DND-41 (cell line): ENCODE data around the gene GYS2.

Source experiments
- ATAC-seq: fragments of 200-7000 bp; cut with Tn5 transposase; 3 replicates; pipeline ENCODE4 v1.9.1; 2021; ENCODE audit warnings: low read depth; ENCODE audit not compliant: insufficient read depth
- DNase-seq: peaks from one replicate; pipeline ENCODE4 v3.0.0-alpha.2; 2020
- H2AFZ ChIP-seq: 2 replicates; pipeline ENCODE4 v1.6.0; 2012; ENCODE audit warnings: low read depth, low read length
- H3K27ac ChIP-seq: 2 replicates; pipeline ENCODE4 v1.5.1; 2012; ENCODE audit warnings: low read length, inconsistent platforms
- H3K27me3 ChIP-seq: fragments of 200-600 bp; sonication (generic); 2 replicates; pipeline ENCODE4 v1.6.0; 2012; ENCODE audit warnings: low read length, mild to moderate bottlenecking, inconsistent platforms; ENCODE audit not compliant: insufficient read depth, poor library complexity
- H3K36me3 ChIP-seq: 2 replicates; pipeline ENCODE4 v1.5.1; 2012; ENCODE audit warnings: low read length, inconsistent platforms; ENCODE audit not compliant: insufficient read depth
- H3K4me1 ChIP-seq: 2 replicates; pipeline ENCODE4 v1.5.1; 2012; ENCODE audit warnings: mild to moderate bottlenecking, low read length; ENCODE audit not compliant: insufficient read depth
- H3K4me2 ChIP-seq: 2 replicates; pipeline ENCODE4 v1.6.0; 2012; ENCODE audit warnings: mild to moderate bottlenecking, moderate library complexity, low read length, inconsistent platforms; ENCODE audit not compliant: insufficient read depth
- H3K4me3 ChIP-seq, 2 experiments: fragments of 200-600 bp in 1 of 2; shearing (Covaris generic) in 1 of 2; 2 replicates each; pipeline ENCODE4 v1.5.1; 2012 to 2016; ENCODE audit warnings: inconsistent platforms in 2 of 2, low read length in 2 of 2, mild to moderate bottlenecking in 2 of 2, low read depth in 1 of 2, moderate library complexity in 1 of 2
- H3K79me2 ChIP-seq: 2 replicates; pipeline ENCODE4 v1.6.0; 2012; ENCODE audit warnings: low read length, inconsistent platforms; ENCODE audit not compliant: insufficient read depth
- H3K9ac ChIP-seq: 2 replicates; pipeline ENCODE4 v1.6.0; 2012; ENCODE audit warnings: low read depth, mild to moderate bottlenecking, inconsistent platforms, low read length, moderate library complexity
- H3K9me3 ChIP-seq: 2 replicates; pipeline ENCODE4 v1.5.1; 2012; ENCODE audit warnings: low read length, moderate library complexity, mild to moderate bottlenecking, inconsistent platforms; ENCODE audit not compliant: insufficient read depth, severe bottlenecking
- H4K20me1 ChIP-seq: 2 replicates; pipeline ENCODE4 v1.6.0; 2012; ENCODE audit warnings: low read length; ENCODE audit not compliant: insufficient read depth
- CTCF ChIP-seq: IDR thresholded peaks from 2 replicates; pipeline ENCODE4 v1.5.1; 2012; ENCODE audit warnings: borderline replicate concordance, low read length, moderate library complexity, mild to moderate bottlenecking; ENCODE audit not compliant: poor library complexity, severe bottlenecking; ENCODE audit errors: extremely low read depth
- EZH2 ChIP-seq: IDR thresholded peaks from 3 replicates; pipeline ENCODE4 v1.6.1; 2012; ENCODE audit warnings: borderline replicate concordance, low read depth, mild to moderate bottlenecking, moderate library complexity, low read length, inconsistent platforms; ENCODE audit not compliant: severe bottlenecking

The GYS2 gene

GRCh38 chr12:21638054-21638891, 33.6 kb upstream of the GYS2 start:
- H3K4me1 ChIP-seq, result 0 out of 2 replicates have a peak, but pooled peaks cover 3% of the 10 kb centered on the region
- H3K36me3 ChIP-seq, result peaks cover 90% of the 10 kb centered on the region
- H3K9ac ChIP-seq, result no peak overlapping the region
- H2AFZ ChIP-seq, result no peak overlapping the region
- ATAC-seq (no peak), DNase-seq (no peak)
- no peak overlapping the region for H3K4me3 ChIP-seq
- peaks cover 15% of the 10 kb centered on the region for H3K79me2 ChIP-seq
- H4K20me1 ChIP-seq, result peaks cover 25% of the 10 kb centered on the region; the same call in 1 of the 2 replicates
- no peaks in the 10 kb centered on the region for H3K9me3 ChIP-seq
- H3K27me3 ChIP-seq, result no peaks in the 10 kb centered on the region
- H3K27ac ChIP-seq, result no peak overlapping the region
- no peak overlapping the region for H3K4me2 ChIP-seq
- TF ChIP-seq EZH2 (no peak), CTCF (no peak)

- Histone ChIP-seq H3K27me3 (no peaks in the 10 kb centered on the region), H3K27ac (no peak overlapping the region), H3K79me2 (no peaks in the 10 kb centered on the region), H3K9me3 (no peaks in the 10 kb centered on the region), H3K4me1 (no peaks in the 10 kb centered on the region), H3K4me3 (no peak overlapping the region), H3K4me2 (no peak overlapping the region), H4K20me1 (peaks cover 4% of the 10 kb centered on the region; the same call in 1 of the 2 replicates), H3K9ac (no peak overlapping the region), H3K36me3 (peaks cover 65% of the 10 kb centered on the region), H2AFZ (no peak overlapping the region)
- TF ChIP-seq EZH2, result no peak
- TF ChIP-seq CTCF, result no peak
- DNase-seq (no peak), ATAC-seq (peak; percentile 31; the same call in 1 of the 3 replicates)
These were observed 29.6 kb upstream of the GYS2 start for GRCh38 chr12:21634245-21634644.

GRCh38 chr12:21631367-21631766, 26.7 kb upstream of the GYS2 start:
- ATAC-seq (0 out of 3 replicates have a peak, but pooled peaks have one; percentile 32), DNase-seq (no peak)
- H3K79me2 ChIP-seq, result no peaks in the 10 kb centered on the region
- TF ChIP-seq CTCF (no peak), EZH2 (no peak)
- no peaks in the 10 kb centered on the region for H3K9me3 ChIP-seq
- no peaks in the 10 kb centered on the region for H3K4me1 ChIP-seq
- no peak overlapping the region for H3K9ac ChIP-seq
- no peak overlapping the region for H2AFZ ChIP-seq
- H3K36me3 ChIP-seq, result peaks cover 37% of the 10 kb centered on the region
- H3K27me3 ChIP-seq, result no peaks in the 10 kb centered on the region
- peaks cover 4% of the 10 kb centered on the region; the same call in 1 of the 2 replicates for H4K20me1 ChIP-seq
- no peak overlapping the region for H3K4me2 ChIP-seq
- no peak overlapping the region for H3K4me3 ChIP-seq
- H3K27ac ChIP-seq, result no peak overlapping the region

GRCh38 chr12:21627924-21628323, 23.3 kb upstream of the GYS2 start:
- Histone ChIP-seq H3K36me3 (peaks cover 9% of the 10 kb centered on the region; the same call in 1 of the 2 replicates), H3K4me3 (no peak overlapping the region), H3K9me3 (no peaks in the 10 kb centered on the region), H3K4me2 (no peak overlapping the region), H3K27me3 (no peaks in the 10 kb centered on the region), H4K20me1 (no peaks in the 10 kb centered on the region), H3K4me1 (no peaks in the 10 kb centered on the region), H3K9ac (no peak overlapping the region), H2AFZ (no peak overlapping the region), H3K79me2 (no peaks in the 10 kb centered on the region), H3K27ac (no peak overlapping the region)
- TF ChIP-seq CTCF, result no peak
- no peak for TF ChIP-seq EZH2
- no peak for DNase-seq
- no peak for ATAC-seq
